ENCODE results near the gene ACSS2. TPM values are rescaled to one million over a fixed set of nuclear protein-coding genes. Genes with fewer than 3 reads are reported as not detected.
A peak's percentile ranks its signal among the peaks of the same experiment; 100 is the strongest.

Gene ACSS2, protein sequence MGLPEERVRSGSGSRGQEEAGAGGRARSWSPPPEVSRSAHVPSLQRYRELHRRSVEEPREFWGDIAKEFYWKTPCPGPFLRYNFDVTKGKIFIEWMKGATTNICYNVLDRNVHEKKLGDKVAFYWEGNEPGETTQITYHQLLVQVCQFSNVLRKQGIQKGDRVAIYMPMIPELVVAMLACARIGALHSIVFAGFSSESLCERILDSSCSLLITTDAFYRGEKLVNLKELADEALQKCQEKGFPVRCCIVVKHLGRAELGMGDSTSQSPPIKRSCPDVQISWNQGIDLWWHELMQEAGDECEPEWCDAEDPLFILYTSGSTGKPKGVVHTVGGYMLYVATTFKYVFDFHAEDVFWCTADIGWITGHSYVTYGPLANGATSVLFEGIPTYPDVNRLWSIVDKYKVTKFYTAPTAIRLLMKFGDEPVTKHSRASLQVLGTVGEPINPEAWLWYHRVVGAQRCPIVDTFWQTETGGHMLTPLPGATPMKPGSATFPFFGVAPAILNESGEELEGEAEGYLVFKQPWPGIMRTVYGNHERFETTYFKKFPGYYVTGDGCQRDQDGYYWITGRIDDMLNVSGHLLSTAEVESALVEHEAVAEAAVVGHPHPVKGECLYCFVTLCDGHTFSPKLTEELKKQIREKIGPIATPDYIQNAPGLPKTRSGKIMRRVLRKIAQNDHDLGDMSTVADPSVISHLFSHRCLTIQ
- total RNA-seq: 149 TPM
- long read RNA-seq, transcript ACSS2-202 (18 exons, 3,065 nt): minor isoform, 17 of 129 reads
- long read RNA-seq, transcript ACSS2-201 (19 exons, 2,925 nt): major isoform, 77 of 129 reads
- long read RNA-seq, partial matches to known transcripts: 13 of 129 reads
- long read RNA-seq, other reads (novel, unspliced or antisense): 20 of 129 reads

DNA sequence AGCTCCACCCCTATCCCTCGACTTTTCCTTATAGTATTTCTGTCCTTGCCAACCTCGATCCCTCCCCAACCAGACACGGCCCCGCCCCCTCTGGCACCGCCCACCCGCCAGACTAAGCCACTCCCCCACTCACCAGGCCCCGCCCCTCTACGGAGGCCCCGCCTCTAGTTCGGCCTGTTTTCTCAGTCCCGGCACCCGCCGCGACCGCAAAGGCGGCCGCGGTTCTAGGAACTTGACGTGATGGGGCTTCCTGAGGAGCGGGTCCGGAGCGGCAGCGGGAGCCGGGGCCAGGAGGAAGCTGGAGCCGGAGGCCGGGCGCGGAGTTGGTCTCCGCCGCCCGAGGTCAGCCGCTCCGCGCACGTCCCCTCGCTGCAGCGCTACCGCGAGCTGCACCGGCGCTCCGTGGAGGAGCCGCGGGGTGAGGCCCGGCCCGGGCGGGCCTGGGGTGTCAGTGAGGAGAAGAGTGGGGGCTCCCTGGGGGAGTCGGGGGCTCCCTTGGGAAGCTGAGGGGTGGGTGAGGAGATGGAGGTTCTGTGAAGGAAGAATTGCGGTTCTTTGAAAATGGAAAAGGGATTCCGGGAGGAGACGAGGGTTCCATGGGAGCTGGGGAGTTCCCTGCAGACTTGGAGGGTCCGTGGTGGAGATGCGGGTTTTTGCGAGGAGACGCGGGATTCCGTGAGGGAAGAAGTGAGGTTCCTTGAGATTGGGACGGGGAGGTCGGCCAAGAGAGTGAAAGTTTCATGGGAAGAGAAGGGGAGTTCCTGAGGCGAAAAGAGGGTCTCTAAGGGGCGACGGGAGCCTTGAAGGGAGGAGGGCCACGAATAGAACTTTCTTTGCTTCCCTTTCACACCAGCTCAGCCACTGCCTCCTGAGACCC lies at the start of gene ACSS2:
Gene ACSS2 (plus strand): TSS at position 207 of the 877 bp plus-strand sequence. CDS start 34 bp downstream, at position 241.
- intact Hi-C loops (cut with DNase I): loop anchor here (1.0 to 10.0 kb wide), 2 partner anchors 79 to 328 kb away; partner anchors contain the start of genes GSS and MYH7B
- no peak for DNase-seq (ENCODE audit: missing footprints)

DNA sequence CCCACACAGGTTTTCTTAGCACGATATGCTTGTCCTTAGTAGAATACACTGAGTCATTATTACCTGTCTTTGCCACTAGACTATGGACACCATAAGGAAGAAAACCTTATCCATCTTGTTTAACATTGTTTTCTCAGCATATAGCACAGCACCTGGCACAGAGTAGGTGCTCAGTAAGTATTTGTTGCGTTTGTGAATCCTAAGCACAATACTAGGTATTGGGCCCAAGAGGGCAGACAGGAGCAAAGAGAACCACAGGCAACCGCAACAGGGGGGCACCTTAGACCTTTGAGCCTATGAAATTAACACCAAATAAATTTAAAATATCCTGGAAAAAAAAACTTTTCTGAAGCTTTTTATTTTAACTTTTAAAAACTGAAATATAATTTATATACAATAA lies 47.2 kb upstream of the ACSS2 start:
- intact Hi-C loops (cut with DNase I): no loop called here
- ATAC-seq (no peak), DNase-seq (ENCODE audit: missing footprints) (no peak)

More for the DNA sequence above, at the start of gene ACSS2:
- peak; percentile 91 for ATAC-seq

DNA sequence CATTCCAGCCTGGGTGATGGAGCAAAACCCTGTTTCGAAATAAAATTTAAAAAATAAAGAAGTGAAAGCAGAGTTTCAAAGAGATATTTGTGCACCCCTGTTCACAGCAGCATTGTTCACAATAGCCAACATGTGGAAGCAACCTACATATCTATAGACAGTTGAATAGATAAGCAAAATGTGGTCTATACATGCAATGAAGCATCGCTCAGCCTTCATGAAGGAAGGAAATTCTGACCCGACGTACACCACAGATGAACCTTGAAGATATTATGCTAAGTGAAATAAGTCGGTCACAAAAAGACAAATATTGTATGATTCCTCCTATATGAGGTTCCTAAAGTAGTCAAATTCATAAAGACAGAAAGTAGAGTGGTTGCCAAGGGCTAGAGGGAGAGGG lies 44.5 kb upstream of the ACSS2 start:
- ATAC-seq: no peak

DNA sequence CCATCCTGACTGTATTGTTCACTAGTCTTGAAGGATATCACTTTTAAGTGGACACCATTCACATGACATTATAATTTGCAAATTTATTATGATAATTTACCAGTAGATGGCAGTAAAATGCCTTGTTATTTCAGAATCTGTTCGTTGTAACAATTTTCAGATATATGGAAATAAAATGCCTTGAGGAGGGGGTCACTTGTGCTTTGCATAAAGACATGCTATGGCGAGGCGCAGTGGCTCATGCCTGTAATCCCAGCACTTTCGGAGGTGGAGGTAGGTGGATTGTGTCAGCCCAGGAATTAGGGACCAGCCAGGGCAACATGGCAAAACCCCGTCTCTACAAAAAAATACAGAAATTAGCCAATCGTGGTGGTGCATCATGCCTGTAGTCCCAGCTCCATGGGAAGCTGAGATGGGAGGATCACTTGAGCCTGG lies 41.9 kb upstream of the ACSS2 start:
- DNase-seq (ENCODE audit: missing footprints) (no peak), ATAC-seq (no peak)
- intact Hi-C loops (cut with DNase I): loop anchor here (10.0 kb wide), 1 partner anchor 440 kb away; the partner anchor contains the start of gene MMP24OS

More for the DNA sequence above, 44.5 kb upstream of the ACSS2 start:
- intact Hi-C loops (cut with DNase I): loop anchor here (10.0 kb wide), 1 partner anchor 443 kb away; the partner anchor contains the start of gene MMP24OS
- no peak for DNase-seq (ENCODE audit: missing footprints)

DNA sequence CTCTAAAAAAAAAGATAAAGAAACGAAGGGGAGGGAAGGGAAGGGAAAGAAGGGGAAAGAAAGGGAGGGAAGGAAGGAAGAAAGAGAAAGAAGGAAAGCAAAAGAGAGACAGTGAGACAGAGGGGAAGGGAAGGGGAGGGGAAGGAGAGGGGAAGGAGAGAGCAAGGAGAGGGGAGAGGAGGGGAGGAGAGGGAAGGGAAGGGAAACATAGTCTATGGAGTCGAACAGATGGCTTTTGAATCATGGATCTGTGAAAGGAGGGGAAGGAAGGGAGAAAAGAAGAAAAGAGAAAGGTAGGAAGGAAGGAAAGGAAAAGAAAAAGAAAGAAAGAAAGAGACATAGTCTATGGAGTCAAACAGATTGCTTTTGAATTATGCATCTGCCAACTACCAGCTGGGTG lies 34.3 kb upstream of the ACSS2 start:
- DNase-seq (ENCODE audit: missing footprints) (no peak), ATAC-seq (no peak)
- intact Hi-C loops (cut with DNase I): no loop called here

DNA sequence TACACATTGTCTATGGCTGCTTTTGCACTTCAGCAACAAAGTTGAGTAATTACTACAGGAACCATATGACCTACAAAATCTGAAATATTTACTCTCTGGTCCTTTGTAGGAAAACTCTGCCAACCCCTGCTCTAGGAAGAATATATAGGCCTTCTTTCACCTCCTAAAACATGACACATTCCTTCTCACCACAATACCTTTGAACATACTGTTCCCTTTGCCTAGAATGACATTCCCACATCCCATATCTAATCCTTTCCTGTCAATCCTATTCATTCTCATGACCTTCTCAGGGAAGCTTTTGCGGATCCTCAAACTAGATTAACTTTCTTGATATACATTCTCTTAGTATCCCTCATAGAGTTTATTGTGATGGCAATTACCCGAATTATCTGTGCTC lies 33.0 kb upstream of the ACSS2 start:
- intact Hi-C loops (cut with DNase I): no loop called here

DNA sequence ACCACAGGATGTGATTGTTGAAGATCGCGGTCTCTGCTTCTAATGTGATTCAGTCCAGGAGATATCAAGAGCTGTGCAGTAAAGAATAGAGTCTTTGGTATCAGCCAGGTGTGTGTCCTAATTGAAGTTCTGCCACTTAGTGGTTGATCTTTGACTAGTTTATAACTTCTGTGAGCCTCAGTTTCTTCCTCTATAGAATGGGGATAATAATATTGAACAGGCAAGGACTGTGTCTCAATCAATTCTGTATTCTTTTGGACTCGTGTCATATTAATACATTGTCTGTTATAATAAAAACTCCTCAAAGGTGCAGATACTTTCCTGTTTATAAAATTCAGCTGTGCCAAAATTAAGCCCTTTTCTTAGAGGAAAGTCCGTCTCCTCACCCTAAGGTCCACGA lies 27.8 kb upstream of the ACSS2 start:
- no peak for DNase-seq (ENCODE audit: missing footprints)
- ATAC-seq: no peak
- intact Hi-C loops (cut with DNase I): no loop called here

More for the DNA sequence above, 33.0 kb upstream of the ACSS2 start:
- ATAC-seq (no peak), DNase-seq (ENCODE audit: missing footprints) (no peak)

DNA sequence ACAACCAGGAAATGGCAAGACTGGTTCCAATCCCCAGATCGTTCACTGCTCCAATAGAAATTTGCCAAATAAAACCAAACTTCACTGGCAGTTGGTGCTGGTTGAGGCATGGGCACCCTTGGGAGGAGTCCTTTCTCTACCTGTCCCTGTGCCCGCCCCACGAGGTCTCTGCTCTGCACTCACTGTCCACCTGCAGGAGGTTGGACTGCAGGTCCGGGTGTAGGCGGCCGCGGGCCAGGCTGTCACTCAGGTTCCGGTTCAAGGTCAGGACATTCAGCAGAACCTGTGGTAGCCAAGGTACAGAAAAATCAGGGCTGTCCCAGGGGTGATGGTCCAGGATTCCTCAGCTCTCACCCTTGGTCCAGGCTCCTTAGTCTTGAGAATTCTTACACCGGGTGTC lies 26.6 kb upstream of the ACSS2 start:
- DNase-seq (ENCODE audit: missing footprints): no peak
- no peak for ATAC-seq
- intact Hi-C loops (cut with DNase I): no loop called here

DNA sequence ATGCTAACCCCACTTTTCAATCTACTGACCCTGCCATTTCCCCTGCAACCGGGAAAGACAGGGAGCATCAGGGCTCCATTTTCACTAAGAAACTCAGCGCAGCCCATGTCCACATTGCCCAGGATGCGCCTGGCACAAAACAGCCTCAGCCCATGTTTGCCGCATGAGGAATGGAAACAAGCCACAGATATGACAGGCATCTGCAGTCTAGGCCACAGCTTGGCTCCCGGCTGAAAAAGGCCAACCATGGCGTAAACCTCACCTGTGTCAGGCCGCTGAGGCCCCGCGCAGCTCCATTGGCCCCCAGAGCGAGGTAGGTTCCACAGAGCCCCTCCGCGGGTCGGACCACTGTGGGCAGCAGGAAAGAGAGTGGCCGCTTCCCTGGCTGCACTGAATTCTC lies 25.4 kb upstream of the ACSS2 start:
- no peak for ATAC-seq
- no peak for DNase-seq (ENCODE audit: missing footprints)
- intact Hi-C loops (cut with DNase I): no loop called here

DNA sequence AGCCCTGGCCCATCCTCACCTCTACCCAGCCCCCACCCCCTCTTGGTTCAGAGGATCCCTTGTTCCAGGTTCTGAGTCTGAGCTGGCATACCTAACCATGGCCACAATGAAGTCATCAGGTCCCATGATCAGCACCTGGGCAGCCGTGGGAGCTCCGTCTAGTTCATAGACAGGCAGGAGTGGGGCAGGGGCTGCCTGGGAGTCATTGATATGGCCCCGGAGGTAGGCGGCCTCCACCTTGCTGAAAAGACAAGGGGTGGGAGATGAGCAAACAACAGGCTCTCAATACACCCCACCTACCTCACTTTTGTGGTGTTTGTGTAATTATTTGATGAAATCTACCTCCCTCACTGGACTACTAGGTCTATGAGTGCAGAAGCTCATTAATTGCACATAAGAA lies 24.1 kb upstream of the ACSS2 start:
- DNase-seq (ENCODE audit: missing footprints) (no peak), ATAC-seq (no peak)
- intact Hi-C loops (cut with DNase I): no loop called here

DNA sequence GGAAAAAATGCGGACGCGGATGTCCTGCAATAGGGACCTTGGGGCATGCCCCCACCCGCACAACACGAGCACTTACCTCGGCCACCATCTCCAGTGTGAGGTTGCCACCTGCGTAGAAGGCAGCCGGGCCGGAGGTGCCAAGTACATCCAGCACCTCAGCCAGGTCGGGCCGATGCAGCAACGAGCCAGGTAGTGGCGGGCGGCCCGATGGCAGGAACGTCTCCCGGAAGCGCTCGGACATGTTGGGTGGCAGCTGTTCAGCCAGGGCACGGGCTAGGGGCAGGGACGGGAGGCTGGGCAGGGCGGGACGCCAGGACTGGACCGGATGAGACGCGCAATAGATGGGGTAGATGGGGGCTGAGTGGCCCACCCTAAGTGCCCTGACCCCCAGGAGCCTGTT lies 17.0 kb upstream of the ACSS2 start:
- DNase-seq (ENCODE audit: missing footprints) (no peak), ATAC-seq (no peak)
- intact Hi-C loops (cut with DNase I): no loop called here

DNA sequence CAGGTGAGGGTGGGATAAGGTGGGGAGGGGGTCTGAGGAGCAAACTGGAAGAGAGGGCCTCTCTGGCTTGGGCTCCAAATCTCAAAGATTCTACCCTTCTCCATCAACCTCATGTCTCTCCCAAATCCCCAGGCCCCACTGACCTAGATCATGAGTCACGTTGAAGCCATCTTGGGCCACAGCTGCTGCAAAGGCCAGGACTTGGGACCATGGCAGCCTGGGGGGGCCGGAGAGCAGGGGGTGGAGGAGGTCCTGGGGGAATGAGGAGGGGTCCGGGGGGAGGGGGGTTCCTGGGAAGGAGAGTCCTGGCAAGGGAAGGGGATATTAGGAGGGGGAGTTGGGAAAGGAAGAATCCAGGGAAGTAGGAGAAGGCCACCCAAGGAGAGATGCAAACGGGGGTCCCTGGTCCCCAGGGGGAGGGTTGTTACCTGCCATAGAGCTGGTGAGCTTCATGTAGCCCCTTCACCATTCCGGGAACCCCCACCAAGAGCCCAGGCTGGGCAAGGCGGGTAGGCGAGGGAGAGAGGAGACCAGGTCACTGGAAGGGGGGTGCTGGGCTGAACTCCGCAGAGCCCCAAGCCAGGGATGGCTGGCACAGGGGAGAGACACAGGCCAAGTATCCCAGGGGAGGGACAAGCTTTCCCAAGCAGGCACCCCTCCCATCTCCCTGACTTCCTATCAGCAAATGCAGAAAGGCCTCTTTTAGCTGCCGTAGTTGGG lies 16.4 kb upstream of the ACSS2 start:
- ATAC-seq (no peak), DNase-seq (ENCODE audit: missing footprints) (no peak)
- intact Hi-C loops (cut with DNase I): no loop called here

DNA sequence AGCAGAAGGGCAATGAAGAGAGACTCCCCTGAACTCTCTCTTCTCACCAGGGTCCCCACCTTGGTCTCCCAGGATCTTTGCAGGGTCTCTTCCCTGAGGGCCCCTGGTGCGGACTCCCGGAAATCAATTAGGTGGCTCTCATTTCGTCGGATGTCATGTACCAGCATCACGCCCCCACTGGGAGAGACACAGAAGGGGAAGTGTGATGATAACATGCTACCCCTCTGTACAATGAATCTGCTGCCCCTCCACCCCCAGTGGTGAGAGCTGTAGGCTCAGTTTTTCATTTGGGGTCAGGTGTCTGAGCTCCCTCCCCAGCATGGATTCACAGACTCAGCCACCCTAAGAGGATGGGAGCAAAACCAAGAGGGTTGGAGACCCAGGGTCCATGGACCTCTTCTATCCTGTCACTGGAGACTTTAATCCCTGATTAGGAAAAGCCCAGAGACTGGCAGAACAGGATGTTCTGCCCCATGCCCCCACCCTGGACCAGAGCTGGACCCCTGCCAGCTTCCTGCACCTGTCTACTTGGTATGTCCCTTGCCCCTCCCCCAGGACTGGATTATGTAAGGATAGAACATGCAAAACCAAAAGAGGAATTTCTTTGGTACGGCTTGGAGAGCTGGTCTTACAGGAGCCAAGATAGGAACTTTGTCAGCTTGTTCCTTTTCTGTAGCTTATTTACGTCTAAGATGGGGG lies 14.9 kb upstream of the ACSS2 start:
- intact Hi-C loops (cut with DNase I): no loop called here
- ATAC-seq (no peak), DNase-seq (ENCODE audit: missing footprints) (no peak)

DNA sequence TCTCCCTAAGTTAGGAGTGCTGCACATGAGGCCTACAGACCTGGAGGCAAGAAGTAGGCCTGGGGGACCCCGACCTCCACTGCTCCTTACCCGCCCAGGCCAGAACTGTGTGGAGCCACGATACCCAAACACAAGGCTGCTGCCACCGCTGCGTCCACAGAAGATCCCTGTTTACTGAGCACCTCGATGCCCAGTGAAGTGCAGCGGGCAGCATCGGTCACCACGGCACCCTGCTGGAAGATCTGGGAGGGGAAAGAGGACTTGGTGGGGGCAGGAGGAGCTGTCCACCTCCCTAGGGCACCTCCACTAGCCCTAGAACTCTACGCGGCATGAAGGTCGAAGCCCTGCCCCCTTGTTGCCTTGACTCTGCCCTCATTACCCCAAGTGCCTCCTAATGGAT lies 13.7 kb upstream of the ACSS2 start:
- DNase-seq (ENCODE audit: missing footprints) (no peak), ATAC-seq (no peak)
- intact Hi-C loops (cut with DNase I): no loop called here

DNA sequence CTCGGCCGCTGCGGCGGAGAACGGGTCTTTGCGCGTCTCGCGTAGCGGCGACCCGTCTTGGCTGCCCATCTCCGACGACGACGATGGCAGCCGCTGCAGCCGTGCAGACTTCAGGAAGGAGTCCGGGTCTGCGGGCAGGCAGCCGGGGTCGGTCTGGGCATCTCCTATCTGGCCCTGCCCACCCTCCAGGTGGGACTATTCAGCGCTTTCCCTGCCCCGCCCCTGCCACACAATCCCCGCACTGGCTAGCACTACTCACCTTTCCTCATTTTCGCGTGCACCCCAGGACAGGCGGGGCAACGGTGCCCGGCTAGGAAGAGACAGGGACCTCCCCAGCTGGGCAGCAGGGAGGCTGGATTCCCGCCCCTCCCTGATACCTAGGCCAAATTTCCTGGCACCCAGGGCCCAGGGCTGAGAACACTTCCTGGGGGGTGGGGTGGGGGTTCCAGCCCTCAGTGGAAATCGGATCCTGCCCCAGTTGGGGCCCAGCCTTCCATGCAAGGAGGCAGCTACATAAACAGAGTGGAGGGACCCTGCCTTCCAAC lies 12.9 kb upstream of the ACSS2 start:
- DNase-seq (ENCODE audit: missing footprints): no peak
- intact Hi-C loops (cut with DNase I): no loop called here
- no peak for ATAC-seq

DNA sequence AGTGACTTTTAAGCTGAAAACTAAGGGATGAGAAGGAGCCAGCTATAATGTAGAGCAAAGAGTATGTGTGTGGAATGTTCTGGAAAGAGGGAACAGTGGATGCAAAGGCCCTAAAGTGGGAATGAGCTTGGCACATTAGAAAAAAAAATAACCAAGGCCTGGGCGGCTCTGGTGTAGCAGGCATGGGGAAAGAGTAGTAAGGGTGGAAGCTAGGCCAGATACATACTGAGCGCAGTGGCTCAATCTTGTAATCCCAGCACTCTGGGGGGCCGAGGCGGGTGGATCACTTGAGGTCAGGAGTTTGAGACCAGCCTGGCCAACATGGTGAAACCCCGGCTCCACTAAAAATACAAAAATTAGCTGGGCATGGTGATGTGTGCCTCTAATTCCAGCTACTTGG lies 12.2 kb upstream of the ACSS2 start:
- ATAC-seq (no peak), DNase-seq (ENCODE audit: missing footprints) (no peak)
- intact Hi-C loops (cut with DNase I): no loop called here

DNA sequence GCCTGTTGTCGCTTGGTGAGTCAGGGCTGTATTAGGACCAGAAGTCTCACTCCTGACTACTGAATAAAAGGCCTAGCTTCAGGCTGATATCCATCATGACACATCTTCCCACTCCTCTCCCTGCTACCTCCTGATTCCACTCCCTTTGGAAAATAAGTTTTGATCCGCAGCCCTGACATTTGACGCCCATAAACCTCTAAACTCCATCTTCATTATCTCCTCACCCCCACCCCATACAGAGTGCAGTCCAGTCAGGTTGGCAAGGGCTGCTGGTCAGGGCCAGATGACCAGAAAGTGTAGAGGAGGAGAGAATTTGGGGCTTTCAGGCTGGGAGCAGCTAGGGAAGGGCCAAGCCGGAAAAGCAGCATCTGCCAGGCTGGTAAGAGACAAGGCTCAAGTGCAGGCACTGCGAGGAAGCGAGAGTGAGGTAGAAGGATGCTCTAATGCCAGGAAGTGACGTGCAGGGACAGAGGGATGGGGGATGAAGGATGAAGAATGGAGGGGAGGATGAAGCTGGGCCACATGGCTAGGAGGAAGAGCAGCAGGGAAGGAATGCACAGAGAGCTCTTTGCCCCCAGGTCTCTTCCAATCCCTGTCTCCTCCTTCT lies 5.0 kb upstream of the ACSS2 start:
- no peak for DNase-seq (ENCODE audit: missing footprints)
- intact Hi-C loops (cut with DNase I): loop anchor here (5.0 to 10.0 kb wide), 3 partner anchors 136 to 333 kb away; partner anchors contain the start of gene TRPC4AP
- no peak for ATAC-seq
